GM06990 (cell line): ENCODE data around the gene VSIG4.
"Not testable (repeated sequence)": the region's sequence is repeated elsewhere in the genome, so short reads cannot be mapped to it uniquely, and the experiment has no call there.

Experiments used
- DNase-seq: peaks from one replicate; pipeline ENCODE4 v3.0.0-alpha.2; 2011; ENCODE audit not compliant: insufficient read length; ENCODE audit errors: extremely low read depth
- H3K27me3 ChIP-seq: replicated peaks from 2 replicates; pipeline ENCODE4 v1.6.0; 2011; ENCODE audit warnings: low read length; ENCODE audit not compliant: control insufficient read depth, insufficient read depth
- H3K36me3 ChIP-seq: 2 replicates; pipeline ENCODE4 v1.5.1; 2011; ENCODE audit warnings: low read length; ENCODE audit not compliant: control insufficient read depth, insufficient read depth
- H3K4me3 ChIP-seq: replicated peaks from 2 replicates; pipeline ENCODE4 v1.5.1; 2011; ENCODE audit warnings: low read depth, mild to moderate bottlenecking, control low read depth, low read length
- CTCF ChIP-seq: IDR thresholded peaks from 2 replicates; pipeline ENCODE4 v1.5.1; 2011; ENCODE audit warnings: low read length, control low read depth, mild to moderate bottlenecking, inconsistent platforms; ENCODE audit not compliant: insufficient read depth, poor library complexity, severe bottlenecking

VSIG4 gene

GRCh38 chrX:65990702-65991101 is 49.2 kb downstream of the VSIG4 start:
- no peak for DNase-seq
- TF ChIP-seq CTCF, result no peak
- Histone ChIP-seq H3K4me3 (no peak overlapping the region), H3K27me3 (no peaks in the 10 kb centered on the region; the same call in 1 of the 2 replicates), H3K36me3 (no peaks in the 10 kb centered on the region)

- H3K4me3 ChIP-seq, result no peak overlapping the region
Measured at GRCh38 chrX:65987811-65988210, 52.1 kb downstream of the VSIG4 start.

GRCh38 chrX:65985922-65986588 is 53.8 kb downstream of the VSIG4 start:
- Histone ChIP-seq H3K4me3 (no peak overlapping the region), H3K36me3 (no peaks in the 10 kb centered on the region), H3K27me3 (no peaks in the 10 kb centered on the region)
- peak; percentile 44 for TF ChIP-seq CTCF
- peak; percentile 13 for DNase-seq

More at GRCh38 chrX:65987811-65988210, 52.1 kb downstream of the VSIG4 start:
- no peak for DNase-seq
- no peaks in the 10 kb centered on the region for H3K36me3 ChIP-seq
- TF ChIP-seq CTCF, result no peak
- no peaks in the 10 kb centered on the region; the same call in 1 of the 2 replicates for H3K27me3 ChIP-seq

GRCh38 chrX:65985211-65985610 is 54.7 kb downstream of the VSIG4 start:
- Histone ChIP-seq H3K36me3 (no peaks in the 10 kb centered on the region), H3K27me3 (no peaks in the 10 kb centered on the region), H3K4me3 (no peak overlapping the region)
- no peak for DNase-seq
- no peak for TF ChIP-seq CTCF

- DNase-seq, H3K27me3 ChIP-seq, H3K36me3 ChIP-seq, H3K4me3 ChIP-seq: not testable (repeated sequence)
Measured at GRCh38 chrX:65977161-65977560, 62.7 kb downstream of the VSIG4 start.

GRCh38 chrX:65976161-65976560 is 63.7 kb downstream of the VSIG4 start:
- TF ChIP-seq CTCF, result no peak
- Histone ChIP-seq H3K4me3 (no peak overlapping the region), H3K36me3 (no peaks in the 10 kb centered on the region), H3K27me3 (no peaks in the 10 kb centered on the region)
- no peak for DNase-seq

GRCh38 chrX:65975161-65975751 is 64.6 kb downstream of the VSIG4 start:
- not testable (repeated sequence) for DNase-seq, H3K4me3 ChIP-seq, H3K27me3 ChIP-seq, H3K36me3 ChIP-seq
